SK-N-MC (cell line): ENCODE results near the gene ZNF407.

Experiments
- EZH2 ChIP-seq: fragments of 200-600 bp; sonication (generic); IDR thresholded peaks from one replicate; pipeline ENCODE4 v1.6.1; 2017; ENCODE audit warnings: antibody characterized with exemption
- POLR2AphosphoS5 ChIP-seq: IDR thresholded peaks from 2 replicates; pipeline ENCODE4 v1.6.1; 2012; ENCODE audit warnings: mild to moderate bottlenecking, low read depth, low read length, borderline replicate concordance

DNA sequence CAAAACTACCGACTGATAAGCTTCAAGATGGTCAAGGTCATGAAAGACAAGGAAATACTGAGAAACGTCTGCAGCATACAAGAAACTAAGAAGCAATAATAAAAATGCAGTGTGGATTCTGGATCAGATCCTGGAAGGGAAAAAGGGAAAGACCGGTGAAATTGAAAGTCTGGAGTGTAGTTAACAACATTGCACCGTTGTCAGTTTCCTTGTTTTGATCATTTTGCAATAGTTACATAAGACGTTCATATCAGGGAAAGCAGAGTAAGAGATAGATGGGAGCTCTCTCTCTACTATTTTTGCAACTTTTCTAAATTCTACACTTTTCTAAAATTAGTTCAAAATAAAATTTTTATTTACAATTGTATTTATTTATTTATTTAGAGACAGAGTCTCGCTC lies 15.0 kb upstream of the ZNF407 start:
- TF ChIP-seq EZH2, result no peak
- TF ChIP-seq POLR2AphosphoS5, result no peak
